Transverse colon (tissue), 4 donors: Measurements from ENCODE around the gene FAM78B. TPM values are rescaled to one million over a fixed set of nuclear protein-coding genes. Genes with fewer than 3 reads are reported as not detected.
A peak's percentile ranks its signal among the peaks of the same experiment; 100 is the strongest.

Source experiments
- DNase-seq: peaks from one replicate; pipeline ENCODE4 v3.0.0-alpha.2; 2019
- H3K27ac ChIP-seq, 4 donors: fragments of 200-600 bp; sonication (generic); 2 replicates each; pipeline ENCODE4 v1.5.1; 2016 to 2018; ENCODE audit warnings: inconsistent platforms in 4 of 4
- H3K27me3 ChIP-seq: fragments of 200-600 bp; sonication (generic); 2 replicates; pipeline ENCODE4 v1.5.1; 2017; ENCODE audit warnings: inconsistent platforms
- H3K36me3 ChIP-seq, 4 donors: fragments of 200-600 bp; sonication (generic); 2 replicates each; pipeline ENCODE4 v1.5.1; 2017 to 2019; ENCODE audit warnings: inconsistent platforms in 4 of 4
- H3K4me1 ChIP-seq, 4 donors: fragments of 200-600 bp; sonication (generic); 2 replicates each; pipeline ENCODE4 v1.5.1; 2017 to 2020; ENCODE audit warnings: inconsistent platforms in 4 of 4
- H3K4me3 ChIP-seq, 4 donors: fragments of 200-600 bp; sonication (generic); 1 replicate in 1 of 4; 2 replicates in 3 of 4; pipeline versions ENCODE4 v1.5.1 to v1.6.1; 2017 to 2019; ENCODE audit warnings: inconsistent platforms in 4 of 4
- H3K9me3 ChIP-seq, 2 donors: fragments of 200-600 bp; sonication (generic); 2 replicates each; pipeline ENCODE4 v1.5.1; 2017 to 2019; ENCODE audit warnings: inconsistent platforms in 2 of 2
- CTCF ChIP-seq, 5 experiments: fragments of 200-600 bp in 3 of 5; fragments of 450-650 bp in 2 of 5; sonication (generic) in 3 of 5; IDR thresholded peaks; 1 replicate in 2 of 5; 2 replicates in 3 of 5; pipeline ENCODE4 v1.5.1; 2016 to 2017; ENCODE audit warnings: antibody characterized with exemption in 5 of 5, inconsistent platforms in 3 of 5, mild to moderate bottlenecking in 2 of 5, moderate library complexity in 1 of 5
- EP300 ChIP-seq: sonication (generic); formaldehyde crosslinking; IDR thresholded peaks from one replicate; pipeline ENCODE4 v1.6.1; 2017; ENCODE audit warnings: antibody characterized with exemption, low read depth
- POLR2A ChIP-seq: fragments of 450-650 bp; IDR thresholded peaks from one replicate; pipeline ENCODE4 v1.6.1; 2016; ENCODE audit warnings: antibody characterized with exemption, mild to moderate bottlenecking, moderate library complexity
- POLR2AphosphoS5 ChIP-seq, 3 donors: sonication (generic); formaldehyde crosslinking; IDR thresholded peaks; one replicate each; pipeline ENCODE4 v1.6.1; 2016; ENCODE audit warnings: antibody characterized with exemption in 3 of 3
- WGBS, 2 donors: methylation state at CpG; one replicate each; pipeline ENCODE4 v1.1.5; 2018; ENCODE audit warnings: low coverage in 1 of 2; 5-methylcytosine and 5-hydroxymethylcytosine counted together
- in situ Hi-C, 4 donors: fragments of 200-750 bp; cut with MboI; loops; one replicate each; pipeline versions ENCODE4 v1.15.0 to v1.15.1; 2017; ENCODE audit warnings: low sequenced_read_pairs in 3 of 4, low pct_ligation_motif_present in 1 of 4, low pct_unique_long_range_greater_than_20kb in 1 of 4
- intact Hi-C: fragments of 100-400 bp; cut with DNase I; formaldehyde crosslinking; loops from one replicate; pipeline ENCODE4 v1.15.1; 2023; ENCODE audit warnings: low total_unique reads
- total RNA-seq, 4 donors: library from RNA; depleted of rRNA; stranded (reverse); fragments of >200 nt; gene quantifications; one replicate each; pipeline ENCODE4 v1.1.0, GENCODE V29; 2016

Gene FAM78B
- total RNA-seq, 4 donors from 2014 or later, result 0.40 to 5.2 (median 0.80) TPM

- H3K36me3 ChIP-seq, result no peaks in the 10 kb centered on the region
- in situ Hi-C loops (loop anchor here in 1 of 4 donors (25.0 kb wide), 1 partner anchor 458 kb away; no protein-coding TSS in a partner anchor), intact Hi-C loops (no loop called here)
- peaks cover 11 to 37% (median 22%) of the 10 kb centered on the region in 4 donors for H3K4me1 ChIP-seq
- H3K27me3 ChIP-seq, result peaks cover 8% of the 10 kb centered on the region
- whole genome bisulfite sequencing, 2 donors, result 71 to 76% methylated on average over 2 of the region's 2 CpGs
- no peak overlapping the region for H3K4me3 ChIP-seq
- DNase-seq, result no peak
- H3K27ac ChIP-seq, result no peak overlapping the region
- no peak for TF ChIP-seq CTCF (IDR thresholded peaks at IDR 0.05)
- no peak for TF ChIP-seq POLR2AphosphoS5 (IDR thresholded peaks at IDR 0.05)
- TF ChIP-seq POLR2A, result no peak
- no peak for TF ChIP-seq EP300
- H3K9me3 ChIP-seq, result no peaks in the 10 kb centered on the region
These were observed 3.3 kb upstream of the FAM78B start for GRCh38 chr1:166170075-166170474.

DNA sequence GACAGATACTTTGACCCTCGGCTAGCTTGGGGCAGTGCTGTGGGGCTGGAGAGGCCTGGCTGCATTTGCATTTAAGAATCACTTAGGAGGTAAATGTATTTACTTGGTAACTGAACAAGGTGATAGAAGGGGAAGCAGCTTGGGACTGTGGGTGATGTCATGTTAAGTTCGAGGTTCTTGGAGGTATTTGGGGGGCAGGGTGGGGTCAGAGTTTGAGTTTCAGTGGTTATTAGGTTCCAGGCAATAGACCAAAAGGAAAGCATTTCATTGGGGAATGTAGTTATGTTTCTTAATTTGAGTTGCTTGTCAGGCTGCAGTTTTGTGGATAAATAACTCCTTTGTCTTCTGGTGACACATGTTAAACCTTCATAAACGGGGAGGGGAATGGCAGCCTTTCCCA, 2.4 kb upstream of the FAM78B start:
- intact Hi-C loops (no loop called here), in situ Hi-C loops (loop anchor here in 1 of 4 donors (25.0 kb wide), 1 partner anchor 457 kb away; no protein-coding TSS in a partner anchor)
- H3K9me3 ChIP-seq, result no peaks in the 10 kb centered on the region
- H3K36me3 ChIP-seq, result no peaks in the 10 kb centered on the region
- H3K27me3 ChIP-seq, result peaks cover 16% of the 10 kb centered on the region
- WGBS, 2 donors, result 50 to 76% methylated on average over 3 of the region's 3 CpGs
- H3K4me3 ChIP-seq, result no peak overlapping the region
- no peak for DNase-seq
- H3K4me1 ChIP-seq, result peaks cover 11 to 45% (median 26%) of the 10 kb centered on the region in 4 donors
- no peak overlapping the region for H3K27ac ChIP-seq
- TF ChIP-seq CTCF (IDR thresholded peaks at IDR 0.05) (no peak), EP300 (no peak), POLR2AphosphoS5 (IDR thresholded peaks at IDR 0.05) (no peak), POLR2A (no peak)

DNA sequence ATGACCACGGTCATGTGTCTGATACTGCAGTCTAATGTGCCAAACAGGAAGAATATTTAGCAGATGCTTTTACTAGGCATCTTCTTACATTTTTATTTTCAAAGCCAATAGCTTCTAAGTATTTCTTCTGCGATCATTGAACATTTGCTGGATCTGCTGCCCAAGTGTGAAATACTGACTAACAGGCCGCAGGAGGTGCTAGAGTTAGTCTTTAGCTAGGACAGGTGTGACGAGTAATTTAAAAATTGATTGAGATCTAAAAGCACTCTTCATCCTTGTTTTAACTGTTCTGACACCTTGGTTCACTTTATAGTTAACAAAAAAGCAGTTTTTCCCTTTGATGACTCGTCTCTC, 748 bp upstream of the FAM78B start:
- H3K4me1 ChIP-seq, result peaks cover 11 to 43% (median 26%) of the 10 kb centered on the region in 4 donors
- WGBS, 2 donors, result 25 to 26% methylated on average over 4 to 5 of the region's 5 CpGs
- peak overlapping the region; percentile 59 to 85 (median 74) for H3K27ac ChIP-seq
- DNase-seq, result no peak
- in situ Hi-C loops (loop anchor here in 1 of 4 donors (25.0 kb wide), 1 partner anchor 455 kb away; no protein-coding TSS in a partner anchor), intact Hi-C loops (no loop called here)
- H3K36me3 ChIP-seq, result no peaks in the 10 kb centered on the region
- TF ChIP-seq POLR2AphosphoS5 (IDR thresholded peaks at IDR 0.05) (no peak), CTCF (IDR thresholded peaks at IDR 0.05) (peak in 1 of 5 experiments; percentile 31), POLR2A (no peak), EP300 (no peak)
- H3K4me3 ChIP-seq, result peak overlapping the region; percentile 62 to 84 (median 68)
- H3K27me3 ChIP-seq, result peaks cover 29% of the 10 kb centered on the region
- H3K9me3 ChIP-seq, result no peaks in the 10 kb centered on the region

DNA sequence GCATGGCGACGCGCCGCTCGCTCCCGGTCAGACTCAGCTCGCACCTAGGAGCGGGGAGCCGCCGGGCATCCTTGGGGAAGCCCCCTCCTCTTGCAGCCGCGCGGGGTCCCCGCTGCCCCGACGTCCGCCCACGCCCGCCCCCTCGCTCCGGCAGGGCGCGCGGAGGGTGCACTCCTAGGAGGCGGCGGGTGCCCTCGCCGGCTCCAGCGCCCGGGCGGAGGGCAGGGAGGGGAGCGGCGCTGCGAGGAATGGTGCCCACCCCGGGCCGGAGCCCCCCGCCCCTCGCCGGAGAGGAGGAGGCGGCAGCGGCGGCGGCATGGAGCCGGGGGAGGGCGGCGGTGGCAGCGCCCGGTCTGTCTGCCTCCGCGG, 488 bp downstream of the FAM78B start:
- intact Hi-C loops (no loop called here), in situ Hi-C loops (loop anchor here in 1 of 4 donors (25.0 kb wide), 1 partner anchor 454 kb away; no protein-coding TSS in a partner anchor)
- TF ChIP-seq EP300 (no peak), POLR2AphosphoS5 (IDR thresholded peaks at IDR 0.05) (no peak), CTCF (IDR thresholded peaks at IDR 0.05) (no peak), POLR2A (no peak)
- no peak for DNase-seq
- Histone ChIP-seq H3K36me3 (no peaks in the 10 kb centered on the region), H3K27ac (peak overlapping the region; percentile 59 to 85 (median 74)), H3K4me1 (peaks cover 11 to 31% (median 24%) of the 10 kb centered on the region in 4 donors), H3K9me3 (no peaks in the 10 kb centered on the region), H3K27me3 (peaks cover 29% of the 10 kb centered on the region), H3K4me3 (peak overlapping the region; percentile 62 to 84 (median 68))
- WGBS, 2 donors, result 1% methylated on average over 24 of the region's 50 CpGs; no CpG with 5 or more reads in 1 of the 2 donors
